ENCODE results near the gene CXCL8. TPM values are rescaled to one million over a fixed set of nuclear protein-coding genes. Genes with fewer than 3 reads are reported as not detected.

CXCL8 gene
- total and polyA plus RNA-seq, 2 of the 8 experiments (the other 6 are each of a cell fraction or from before 2014, with no cell fraction given) = not detected

DNA sequence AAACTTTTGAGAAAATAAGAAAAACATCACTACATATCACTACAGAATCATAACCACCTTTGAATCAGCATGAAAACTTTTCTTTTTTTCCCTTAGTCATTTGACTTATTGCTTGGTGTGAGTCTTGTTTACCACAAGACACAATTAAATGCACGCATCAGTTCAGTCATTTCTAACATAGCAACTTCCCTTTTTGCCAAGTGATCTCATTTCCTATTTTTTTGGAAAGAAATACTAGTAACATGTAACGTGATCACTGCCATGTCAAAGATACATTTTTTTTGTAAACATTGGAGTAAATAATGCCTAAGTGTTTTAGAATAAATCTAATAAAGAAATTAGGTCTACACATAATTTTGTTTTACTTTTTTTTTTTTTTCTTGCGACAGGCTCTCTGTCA lies 5.1 kb upstream of the CXCL8 start (continued):
- TF ChIP-seq CHD7 (IDR thresholded peaks at IDR 0.05; ENCODE audit: insufficient replicate concordance, low read length) = no peak
- TF ChIP-seq, protein P1, sequence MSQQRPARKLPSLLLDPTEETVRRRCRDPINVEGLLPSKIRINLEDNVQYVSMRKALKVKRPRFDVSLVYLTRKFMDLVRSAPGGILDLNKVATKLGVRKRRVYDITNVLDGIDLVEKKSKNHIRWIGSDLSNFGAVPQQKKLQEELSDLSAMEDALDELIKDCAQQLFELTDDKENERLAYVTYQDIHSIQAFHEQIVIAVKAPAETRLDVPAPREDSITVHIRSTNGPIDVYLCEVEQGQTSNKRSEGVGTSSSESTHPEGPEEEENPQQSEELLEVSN (IDR thresholded peaks at IDR 0.05) = no peak
- no peak for TF ChIP-seq CBX5 (IDR thresholded peaks at IDR 0.05; ENCODE audit: low read depth, low read length)
- TF ChIP-seq SP1 (IDR thresholded peaks at IDR 0.05; ENCODE audit: low read depth, low read length) = no peak
- TF ChIP-seq JUND (IDR thresholded peaks at IDR 0.05; ENCODE audit: low read length) = no peak
- TF ChIP-seq GABPA (IDR thresholded peaks at IDR 0.05; ENCODE audit: borderline replicate concordance, insufficient read depth, low read length) = no peak
- no peak for TF ChIP-seq CEBPB (IDR thresholded peaks at IDR 0.05; ENCODE audit: low read depth, low read length)
- no peak for TF ChIP-seq SIN3A (conservative IDR thresholded peaks at IDR 0.05 in 1 of 2, IDR thresholded peaks at IDR 0.05 in 1 of 2; ENCODE audit: low read depth in 1 of 2, low read length in 2 of 2)
- TF ChIP-seq SRF (IDR thresholded peaks at IDR 0.05; ENCODE audit: low read depth, low read length) = no peak

Measured in H1 (cell line).